Activated CD4-positive, alpha-beta T cell treated with anti-CD3 and anti-CD28 coated beads, Interleukin-2, amount 50 U/mL, for 48 hours (primary cell): ENCODE data around the gene AKAP10.
"Not testable (repeated sequence)": the region's sequence is repeated elsewhere in the genome, so short reads cannot be mapped to it uniquely, and the experiment has no call there.

Experiments
- DNase-seq, 2 experiments: peaks; one replicate each; pipeline ENCODE4 v3.0.0-alpha.2; 2020

AKAP10 gene

GRCh38 chr17:19978209-19978802 is 678 bp upstream of the AKAP10 start:
- DNase-seq, result peak; percentile 26 to 45

GRCh38 chr17:19975601-19976000 is 2.0 kb downstream of the AKAP10 start:
- DNase-seq, result no peak

GRCh38 chr17:19973156-19973555 is 4.5 kb downstream of the AKAP10 start:
- no peak for DNase-seq

GRCh38 chr17:19962954-19963353 is 14.7 kb downstream of the AKAP10 start:
- not testable (repeated sequence) for DNase-seq

GRCh38 chr17:19958023-19958422 is 19.6 kb downstream of the AKAP10 start:
- no peak for DNase-seq

GRCh38 chr17:19955099-19955498 is 22.5 kb downstream of the AKAP10 start:
- no peak for DNase-seq

GRCh38 chr17:19951411-19951810 is 26.2 kb downstream of the AKAP10 start:
- DNase-seq, result not testable (repeated sequence)

- not testable (repeated sequence) for DNase-seq
These were observed 26.9 kb downstream of the AKAP10 start for GRCh38 chr17:19950624-19951195.

GRCh38 chr17:19948116-19948943 is 29.3 kb downstream of the AKAP10 start:
- DNase-seq, result no peak

GRCh38 chr17:19946921-19947320 is 30.7 kb downstream of the AKAP10 start:
- DNase-seq, result no peak

- DNase-seq, result no peak
These were observed 32.5 kb downstream of the AKAP10 start for GRCh38 chr17:19945009-19945626.

- no peak for DNase-seq
These were observed 34.0 kb downstream of the AKAP10 start for GRCh38 chr17:19943599-19943998.

- no peak for DNase-seq
These were observed 34.6 kb downstream of the AKAP10 start for GRCh38 chr17:19943026-19943425.

- DNase-seq, result no peak
These were observed 36.7 kb downstream of the AKAP10 start for GRCh38 chr17:19940722-19941464.

GRCh38 chr17:19939993-19940721 is 37.5 kb downstream of the AKAP10 start:
- DNase-seq, result no peak

- DNase-seq, result no peak
These were observed 38.9 kb downstream of the AKAP10 start for GRCh38 chr17:19938736-19939135.

GRCh38 chr17:19937522-19937921 is 40.1 kb downstream of the AKAP10 start:
- DNase-seq, result no peak

GRCh38 chr17:19935169-19935568 is 42.5 kb downstream of the AKAP10 start:
- no peak for DNase-seq

GRCh38 chr17:19933628-19934027 is 44.0 kb downstream of the AKAP10 start:
- DNase-seq, result no peak

GRCh38 chr17:19933221-19933620 is 44.4 kb downstream of the AKAP10 start:
- no peak for DNase-seq

- DNase-seq, result peak in 1 of 2 experiments; percentile 15
These were observed 49.3 kb downstream of the AKAP10 start for GRCh38 chr17:19928299-19928698.
